ENCODE data around the gene OST4.
"Not testable (repeated sequence)": the region's sequence is repeated elsewhere in the genome, so short reads cannot be mapped to it uniquely, and the experiment has no call there.

Gene OST4

GRCh38 chr2:27079233-27080139, 8.0 kb upstream of the OST4 start:
- no peak for DNase-seq (ENCODE audit: low spot score)

- DNase-seq (ENCODE audit: low spot score): no peak
Observed at GRCh38 chr2:27078267-27079194, 7.1 kb upstream of the OST4 start, which contains the start of gene EMILIN1. Gene EMILIN1 (plus strand): TSS chr2:27078615. CDS start chr2:27079066, 451 bp downstream.

GRCh38 chr2:27077231-27077630, 5.8 kb upstream of the OST4 start:
- no peak for DNase-seq (ENCODE audit: low spot score)

GRCh38 chr2:27076323-27076722, 4.9 kb upstream of the OST4 start:
- no peak for DNase-seq (ENCODE audit: low spot score)

- DNase-seq (ENCODE audit: low spot score): not testable (repeated sequence)
Observed at GRCh38 chr2:27075566-27075871, 4.1 kb upstream of the OST4 start.

- DNase-seq (ENCODE audit: low spot score): peak; percentile 68
Observed at GRCh38 chr2:27074738-27075565, 3.5 kb upstream of the OST4 start.

GRCh38 chr2:27073782-27074181, 2.3 kb upstream of the OST4 start:
- no peak for DNase-seq (ENCODE audit: low spot score)

GRCh38 chr2:27072920-27073319, 1.5 kb upstream of the OST4 start:
- no peak for DNase-seq (ENCODE audit: low spot score)

GRCh38 chr2:27071990-27072830, 756 bp upstream of the OST4 start:
- DNase-seq (ENCODE audit: low spot score): peak; percentile 18

GRCh38 chr2:27070653-27071276, 689 bp downstream of the OST4 start:
- DNase-seq (ENCODE audit: low spot score): no peak

- no peak for DNase-seq (ENCODE audit: low spot score)
Observed at GRCh38 chr2:27069961-27070618, 1.4 kb downstream of the OST4 start.

- no peak for DNase-seq (ENCODE audit: low spot score)
Observed at GRCh38 chr2:27069436-27069835, 2.0 kb downstream of the OST4 start.

GRCh38 chr2:27067385-27067784, 4.1 kb downstream of the OST4 start:
- DNase-seq (ENCODE audit: low spot score): no peak

- no peak for DNase-seq (ENCODE audit: low spot score)
Observed at GRCh38 chr2:27065128-27065527, 6.3 kb downstream of the OST4 start.

GRCh38 chr2:27060323-27060722, 11.1 kb downstream of the OST4 start:
- no peak for DNase-seq (ENCODE audit: low spot score)

GRCh38 chr2:27059141-27059820, 12.2 kb downstream of the OST4 start:
- no peak for DNase-seq (ENCODE audit: low spot score)

GRCh38 chr2:27058210-27058609, 13.2 kb downstream of the OST4 start:
- DNase-seq (ENCODE audit: low spot score): no peak

GRCh38 chr2:27057184-27057583, 14.3 kb downstream of the OST4 start:
- no peak for DNase-seq (ENCODE audit: low spot score)

- no peak for DNase-seq (ENCODE audit: low spot score)
Observed at GRCh38 chr2:27054721-27055120, 16.7 kb downstream of the OST4 start.

Data from CD4-positive, alpha-beta T cell treated with Interleukin-6 at 100 ng/mL for 8 hours (primary cell).